GM19193 (cell line): ENCODE results near the gene TAF3.

Experiments used
- POLR2A ChIP-seq: IDR thresholded peaks from 4 replicates; pipeline ENCODE4 v1.6.1; 2011; ENCODE audit not compliant: insufficient read depth, insufficient read length; ENCODE audit errors: extremely low read depth

Gene TAF3

DNA sequence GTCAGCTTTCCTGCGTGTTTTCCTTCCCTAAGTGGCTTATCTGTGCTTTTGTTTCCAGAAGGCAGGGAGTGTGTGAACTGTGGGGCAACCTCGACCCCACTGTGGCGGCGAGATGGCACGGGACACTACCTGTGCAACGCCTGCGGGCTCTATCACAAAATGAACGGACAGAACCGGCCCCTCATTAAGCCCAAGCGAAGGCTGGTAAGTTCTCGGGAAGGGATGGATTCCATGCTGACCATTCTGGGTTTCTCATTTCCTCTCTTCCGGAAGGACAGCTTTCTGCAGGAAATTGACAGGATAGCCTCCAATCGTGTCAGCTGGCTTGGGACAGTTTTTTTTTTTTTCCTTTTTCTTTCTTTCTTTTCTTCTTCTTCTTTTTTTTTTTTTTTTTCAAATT, 245.6 kb downstream of the TAF3 start:
- no peak for TF ChIP-seq POLR2A

GRCh38 chr10:8064436-8064835, 246.1 kb downstream of the TAF3 start:
- no peak for TF ChIP-seq POLR2A

- no peak for TF ChIP-seq POLR2A
Observed at GRCh38 chr10:8065651-8066050, 247.3 kb downstream of the TAF3 start.

DNA sequence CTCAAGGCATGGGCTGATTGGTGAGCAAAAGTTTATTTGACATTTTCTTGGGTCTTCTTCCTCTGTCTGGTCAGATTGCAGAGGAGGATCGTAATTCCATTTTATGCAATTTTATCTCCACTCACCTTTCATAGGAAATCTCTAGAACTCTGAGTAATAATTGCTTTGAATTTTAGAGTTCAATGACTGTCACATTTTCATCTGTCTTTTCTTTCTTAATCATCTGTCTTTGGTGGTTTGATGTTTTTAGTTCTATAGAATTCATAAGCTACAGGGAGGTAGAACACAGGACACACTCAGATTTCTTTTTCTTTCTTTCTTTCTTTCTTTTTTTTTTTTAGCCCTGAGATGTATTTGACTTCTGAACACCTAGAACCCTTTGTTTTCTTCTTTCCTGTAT, 247.8 kb downstream of the TAF3 start:
- no peak for TF ChIP-seq POLR2A
